GM15510 (cell line): ENCODE data around the gene KATNAL1.

Experiments used
- POLR2A ChIP-seq: IDR thresholded peaks from 3 replicates; pipeline ENCODE4 v1.6.1; 2011; ENCODE audit warnings: borderline replicate concordance; ENCODE audit not compliant: insufficient read length; ENCODE audit errors: extremely low read depth

Gene KATNAL1

DNA sequence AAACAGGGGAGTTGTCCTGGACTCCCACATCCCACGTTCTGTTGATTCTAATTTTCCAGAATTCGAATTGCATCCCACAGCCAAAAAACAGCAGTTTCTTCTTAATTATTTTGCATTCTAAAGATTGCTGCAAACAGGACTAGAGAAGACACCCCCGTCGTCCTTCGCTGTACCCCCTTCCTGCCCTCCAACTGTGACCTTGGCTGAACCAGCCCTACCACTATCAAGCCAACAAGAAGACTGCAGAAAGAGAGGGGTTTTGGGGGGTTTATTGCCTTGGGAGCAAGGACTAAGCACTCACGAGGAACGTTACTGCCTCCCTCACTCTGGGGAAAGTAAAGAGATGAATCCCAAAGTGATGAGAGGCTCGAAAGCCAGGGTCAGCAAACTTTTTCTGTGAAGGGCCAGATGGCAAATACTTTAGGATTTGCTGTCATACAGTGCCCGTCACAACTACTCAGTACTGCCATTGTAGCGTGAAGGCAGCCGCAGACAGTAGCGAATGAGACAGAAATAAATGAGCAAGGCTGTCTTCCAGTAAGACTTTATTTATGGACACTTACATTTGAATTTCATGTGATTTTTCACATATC is 32.5 kb upstream of the KATNAL1 start:
- TF ChIP-seq POLR2A: no peak

DNA sequence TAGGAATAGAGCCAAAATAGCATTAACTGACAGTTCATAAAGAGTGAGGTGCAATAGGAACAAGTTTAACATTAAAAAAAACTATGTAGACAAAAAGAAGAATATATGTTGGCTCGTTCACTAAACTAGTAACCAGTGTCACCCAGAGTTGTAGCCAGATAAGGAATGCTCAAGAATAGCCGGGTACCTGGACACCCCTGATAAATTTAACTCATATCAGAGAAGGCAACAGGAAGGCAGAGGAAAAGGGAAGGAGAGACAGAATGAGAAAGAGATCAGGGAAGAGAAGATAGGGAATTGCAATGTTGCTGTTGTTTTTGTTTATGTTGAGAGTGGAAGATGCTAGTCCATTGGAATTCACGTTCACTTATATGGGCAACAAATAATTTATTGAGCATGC is 31.6 kb upstream of the KATNAL1 start:
- no peak for TF ChIP-seq POLR2A

DNA sequence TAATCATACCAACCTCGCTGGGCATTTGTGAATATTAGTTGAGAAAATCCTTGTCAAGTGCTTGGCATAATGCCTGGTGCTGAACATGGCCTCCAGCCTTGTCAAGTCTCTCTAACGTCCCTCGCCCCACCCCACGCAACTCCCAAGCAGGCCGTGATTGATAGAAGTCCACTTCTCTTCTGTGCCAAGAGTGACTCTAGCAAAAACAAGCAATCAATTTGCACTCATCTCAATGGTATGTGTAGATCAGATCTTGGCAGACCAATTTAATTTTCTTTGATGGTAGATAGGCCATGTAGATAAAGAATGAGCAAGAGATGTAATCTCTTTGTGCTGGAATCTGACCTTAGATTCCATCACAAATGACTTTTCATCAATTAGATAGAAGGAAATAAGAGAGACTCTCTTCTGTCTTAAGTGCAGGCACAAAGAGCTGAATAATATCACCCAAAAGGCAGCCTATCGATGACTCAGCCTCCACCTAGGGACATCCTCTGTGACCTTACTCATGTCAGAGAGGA is 31.0 kb upstream of the KATNAL1 start:
- TF ChIP-seq POLR2A: no peak

DNA sequence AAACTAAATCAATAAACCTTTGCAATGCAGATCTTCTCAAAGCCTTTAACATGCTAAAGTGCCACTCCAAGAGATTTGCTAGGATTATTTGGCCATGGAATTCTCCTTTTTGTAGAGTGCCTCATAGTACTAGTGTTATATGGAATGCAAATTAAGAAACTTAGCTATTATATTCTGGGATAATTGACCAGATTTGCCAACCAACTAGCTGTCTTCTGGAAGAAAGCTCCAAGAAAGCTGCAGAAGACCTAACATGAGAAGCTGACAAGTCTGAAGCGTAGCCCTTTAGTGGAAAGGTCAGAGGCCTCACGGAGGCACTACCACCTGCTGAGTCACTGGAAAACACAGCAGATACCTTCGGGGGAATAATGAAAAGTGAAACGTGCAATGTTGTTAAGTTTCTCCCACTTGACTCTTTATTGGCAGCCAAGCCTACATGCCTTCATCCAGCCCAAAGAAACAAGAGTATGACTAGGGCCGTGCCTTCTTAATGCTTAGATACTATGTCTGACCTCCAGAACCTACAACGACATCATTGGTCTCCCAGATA is 29.8 kb upstream of the KATNAL1 start:
- TF ChIP-seq POLR2A: no peak

DNA sequence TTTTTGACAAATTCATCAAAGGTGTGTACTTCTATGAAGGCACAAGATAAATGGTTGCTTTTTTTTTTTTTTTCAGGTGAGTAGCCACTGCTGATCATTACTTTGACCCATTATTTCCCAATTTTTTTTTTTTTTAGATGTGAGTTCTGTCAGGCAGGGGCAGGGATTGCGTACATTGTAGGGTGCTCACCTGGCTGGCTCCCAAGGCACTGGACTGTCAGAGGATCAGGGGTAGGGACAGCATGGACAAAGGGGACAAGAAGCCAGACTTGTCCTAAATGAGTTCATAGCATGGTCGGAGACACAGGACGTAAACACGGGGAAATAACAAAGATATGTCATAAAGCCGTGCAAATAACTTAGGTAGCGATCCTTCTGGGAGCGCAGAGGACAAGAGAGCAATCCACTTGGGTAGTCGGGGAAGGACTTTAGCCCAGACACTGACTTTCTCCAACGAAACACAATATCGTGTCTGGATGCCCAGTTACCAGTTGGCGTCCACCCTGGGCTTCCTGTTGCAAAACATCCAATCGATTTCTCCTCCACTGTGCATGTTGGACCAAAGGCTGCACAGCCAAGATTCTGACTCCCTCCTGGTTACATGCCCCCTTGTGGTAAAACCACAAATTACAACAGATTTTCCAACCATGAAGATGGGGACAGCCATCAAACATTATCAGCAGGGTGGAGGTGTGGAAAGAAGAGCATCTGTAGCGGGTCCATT is 27.5 kb upstream of the KATNAL1 start:
- no peak for TF ChIP-seq POLR2A

DNA sequence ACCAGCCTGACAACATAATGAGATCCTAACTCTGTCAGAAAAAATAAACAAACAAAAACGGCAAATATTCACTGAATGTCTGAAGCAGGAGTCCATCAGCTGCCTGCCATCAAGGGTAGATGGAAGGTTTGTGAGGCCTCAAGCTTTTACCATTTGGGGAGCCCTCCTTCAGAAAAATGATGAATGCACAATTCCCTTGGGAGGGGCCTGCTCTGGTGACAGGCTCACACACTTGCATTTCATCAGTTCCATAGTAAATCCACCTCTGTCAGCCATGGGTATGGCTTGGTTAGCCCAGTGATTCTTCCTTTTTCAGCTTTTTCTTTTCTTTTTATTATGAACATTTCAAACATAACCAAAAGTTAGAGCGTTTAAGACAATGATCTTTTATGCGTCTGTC is 26.3 kb upstream of the KATNAL1 start:
- TF ChIP-seq POLR2A: no peak

DNA sequence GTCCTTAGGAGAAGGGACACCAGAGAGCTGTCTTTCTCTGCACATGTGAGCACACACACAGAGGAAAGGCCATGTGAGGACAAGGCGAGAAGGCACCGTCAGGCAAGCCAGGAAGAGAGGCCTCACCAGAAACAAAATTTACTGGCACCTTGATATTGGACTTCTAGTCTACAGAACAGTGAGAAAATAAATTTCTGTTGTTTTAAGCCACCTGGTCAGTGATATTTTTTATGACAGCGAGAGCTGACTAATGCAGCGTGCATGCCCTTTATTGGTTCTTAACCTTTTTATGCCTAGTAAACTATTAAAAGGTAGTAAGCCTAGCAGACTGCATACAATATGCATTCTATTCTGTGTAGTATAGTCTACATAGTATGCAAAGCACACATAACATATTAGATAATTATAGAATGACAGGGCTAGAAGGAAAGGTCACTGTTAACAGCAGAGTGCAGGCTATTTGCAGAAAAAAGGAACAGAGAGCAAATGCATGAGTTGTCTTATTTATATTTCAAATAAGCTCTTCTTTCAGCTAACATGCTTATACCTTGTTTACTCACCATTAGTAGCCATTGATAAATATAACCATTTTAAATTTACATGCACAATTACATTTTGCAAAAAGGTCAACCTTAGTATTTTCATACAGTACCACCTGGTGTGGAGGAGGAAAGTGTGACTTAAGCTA is 25.2 kb upstream of the KATNAL1 start:
- no peak for TF ChIP-seq POLR2A

DNA sequence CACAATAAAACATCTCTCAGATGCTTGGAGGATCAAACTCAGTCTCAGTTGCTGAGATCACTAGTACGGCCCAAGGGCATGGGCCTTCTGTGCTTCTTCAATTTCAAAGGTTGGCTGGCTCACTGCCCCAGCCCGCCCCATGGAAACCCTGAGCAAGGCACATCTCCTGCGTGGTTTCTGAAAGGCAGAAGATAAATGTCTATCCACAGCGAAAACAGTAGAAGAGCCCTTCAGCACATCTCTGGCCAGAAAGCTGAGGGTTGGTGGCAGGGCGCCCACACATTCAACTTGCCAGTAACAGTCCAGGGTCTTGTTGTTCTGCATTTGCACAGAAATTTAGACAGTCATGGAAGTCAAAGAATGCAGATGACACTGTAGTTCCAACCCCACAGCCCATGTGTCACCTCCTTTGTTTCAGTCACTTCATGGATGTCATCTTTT is 24.0 kb upstream of the KATNAL1 start:
- TF ChIP-seq POLR2A: no peak

DNA sequence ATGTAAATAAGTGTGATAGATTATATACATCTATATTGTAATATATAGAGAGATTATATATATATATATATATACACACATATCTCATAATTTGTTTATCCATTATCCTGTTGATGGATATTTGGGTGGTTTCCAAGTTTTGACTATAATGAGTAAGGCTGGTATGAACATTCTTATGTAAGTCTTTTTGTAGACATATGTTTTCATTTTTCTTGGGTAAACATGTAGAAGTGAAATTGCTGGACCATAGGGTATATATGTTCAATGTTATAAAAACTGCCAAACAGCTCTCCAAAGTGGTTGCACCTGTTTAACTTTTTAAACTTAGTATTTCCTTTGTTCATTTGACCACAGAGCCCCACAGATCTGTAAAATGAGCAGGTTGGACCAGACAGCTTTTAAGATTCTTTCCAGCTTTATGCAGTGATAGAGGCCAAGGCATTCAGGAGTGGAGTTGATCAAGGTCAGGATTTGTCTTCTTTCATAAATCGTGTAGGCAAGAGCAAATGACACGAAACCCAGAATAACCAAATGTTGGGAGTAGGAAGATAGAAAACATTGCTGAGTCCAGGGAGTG is 21.7 kb upstream of the KATNAL1 start:
- no peak for TF ChIP-seq POLR2A

DNA sequence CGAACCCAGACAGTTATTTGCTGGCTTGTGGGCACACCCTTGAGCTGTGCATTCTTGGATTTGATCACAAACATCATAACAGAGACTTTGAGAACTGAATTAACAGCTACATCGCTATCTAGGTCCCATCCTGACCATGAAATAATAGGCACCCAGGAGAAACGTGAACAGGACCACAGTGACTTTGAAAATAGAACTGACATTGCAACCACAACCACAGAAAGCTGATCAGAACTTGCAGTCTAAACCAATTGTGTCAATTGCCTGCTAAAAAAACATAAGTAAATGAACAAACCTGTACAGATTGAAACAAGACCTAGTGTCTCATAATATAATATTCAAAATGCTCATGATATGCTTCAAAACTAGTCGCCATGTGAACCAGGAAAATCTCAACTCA is 18.3 kb upstream of the KATNAL1 start:
- TF ChIP-seq POLR2A: no peak

DNA sequence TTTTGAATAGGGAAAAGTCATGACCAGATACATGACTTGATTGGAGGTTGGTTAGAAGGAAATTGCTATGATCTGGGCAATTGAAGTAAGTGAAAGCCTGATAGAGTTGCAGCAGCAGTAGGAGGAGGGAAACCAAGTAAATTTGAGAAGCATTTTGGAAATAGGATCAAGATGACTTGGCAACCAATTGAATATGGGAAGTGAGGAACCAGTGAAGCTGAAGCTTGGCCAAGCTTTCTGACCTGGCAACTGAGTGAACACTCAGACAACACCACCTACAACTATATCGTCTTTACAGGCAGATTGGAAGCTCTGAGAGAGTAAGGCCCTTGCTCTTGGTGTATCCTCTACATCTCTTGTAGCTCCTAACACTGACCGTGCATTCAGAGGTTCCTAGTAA is 16.2 kb upstream of the KATNAL1 start:
- no peak for TF ChIP-seq POLR2A

DNA sequence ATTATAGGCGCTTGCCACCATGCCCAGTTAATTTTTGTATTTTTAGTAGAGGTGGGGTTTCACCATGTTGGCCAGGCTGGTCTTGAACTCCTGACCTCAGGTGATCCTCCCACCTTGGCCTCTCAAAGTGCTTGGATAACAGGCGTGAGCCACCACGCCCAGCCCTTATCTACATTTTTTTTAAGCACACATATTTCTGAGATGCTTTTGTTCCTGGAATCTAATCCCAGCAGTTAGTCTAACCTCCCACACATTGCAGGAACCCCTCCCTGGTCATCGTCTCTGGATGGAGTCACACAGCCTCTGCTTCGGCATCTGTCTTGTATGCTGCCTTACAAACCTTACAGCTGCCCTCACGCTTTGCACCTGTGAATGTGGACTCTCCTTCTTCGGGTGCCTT is 15.1 kb upstream of the KATNAL1 start:
- no peak for TF ChIP-seq POLR2A

DNA sequence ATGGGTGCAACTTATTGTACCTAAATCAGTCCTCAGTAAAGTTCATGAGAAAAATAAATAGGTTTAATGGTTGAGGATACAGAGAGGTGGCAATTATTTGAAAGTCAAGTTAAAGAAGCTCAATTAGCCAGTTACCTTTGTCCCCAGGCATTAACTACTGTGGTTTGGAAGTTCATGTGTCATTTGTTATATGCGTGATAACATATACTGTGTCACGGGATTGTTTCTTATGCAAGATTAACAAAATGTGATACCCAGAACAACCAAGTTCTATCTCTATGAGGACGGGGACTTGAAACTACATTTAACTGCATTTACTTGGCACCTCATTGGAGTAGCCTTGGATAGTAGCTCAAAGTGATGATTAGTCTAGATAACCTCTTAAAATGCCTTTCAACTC is 13.9 kb upstream of the KATNAL1 start:
- no peak for TF ChIP-seq POLR2A

DNA sequence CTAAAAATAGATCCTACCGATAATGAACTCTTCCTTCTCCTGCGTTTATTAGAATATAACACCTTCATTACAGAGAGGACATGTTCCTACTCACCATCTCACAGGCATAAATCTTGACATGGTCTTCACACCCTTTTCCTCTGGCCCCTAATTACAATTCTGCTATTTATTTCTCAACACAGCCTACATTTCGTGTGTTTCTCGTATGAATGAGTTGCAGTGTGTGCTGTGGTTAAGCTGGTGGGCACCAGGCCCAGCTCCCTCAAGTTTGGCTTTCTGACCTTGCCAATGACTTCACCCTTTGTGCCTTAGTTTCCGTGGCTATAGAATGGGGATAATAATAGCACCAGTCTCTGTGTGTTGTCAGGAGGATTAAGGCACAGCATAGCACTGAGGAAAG is 12.3 kb upstream of the KATNAL1 start:
- no peak for TF ChIP-seq POLR2A

DNA sequence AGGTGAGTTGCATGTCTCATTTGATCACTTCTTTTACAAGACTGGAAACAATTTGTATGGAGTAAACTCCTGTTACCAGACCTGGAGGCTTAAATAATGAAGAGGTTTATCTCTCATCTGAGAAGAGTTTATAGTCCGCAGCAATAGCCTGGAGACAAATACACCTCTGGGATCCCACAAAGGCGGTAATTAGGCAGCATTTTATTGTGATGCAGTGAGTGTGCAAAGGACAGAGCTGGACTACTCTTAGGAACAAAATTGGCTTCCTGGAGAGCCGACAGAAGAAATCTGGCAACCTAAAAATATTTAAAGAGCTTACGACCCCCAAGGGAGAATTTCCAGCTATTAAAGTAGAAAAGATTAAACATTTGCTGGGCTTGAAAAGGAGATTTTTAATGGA is 11.8 kb upstream of the KATNAL1 start:
- no peak for TF ChIP-seq POLR2A
